Skeletal muscle satellite cell (primary cell): ENCODE measurements around the gene MAML2.
A peak's percentile ranks its signal among the peaks of the same experiment; 100 is the strongest.

Experiments used
- H3K27me3 ChIP-seq: 2 replicates; pipeline ENCODE4 v1.7.0; 2013; ENCODE audit warnings: low read length; ENCODE audit not compliant: control insufficient read depth, insufficient read depth
- H3K36me3 ChIP-seq: 2 replicates; pipeline ENCODE4 v1.7.0; 2013; ENCODE audit warnings: mild to moderate bottlenecking, control low read depth, low read length; ENCODE audit not compliant: insufficient read depth
- H3K4me1 ChIP-seq: 2 replicates; pipeline ENCODE4 v1.7.0; 2013; ENCODE audit warnings: low read length; ENCODE audit not compliant: control insufficient read depth, insufficient read depth
- H3K4me2 ChIP-seq: 2 replicates; pipeline ENCODE4 v1.7.0; 2013; ENCODE audit warnings: mild to moderate bottlenecking, low read length
- H3K4me3 ChIP-seq: 2 replicates; pipeline ENCODE4 v1.7.0; 2013; ENCODE audit warnings: low read length
- H3K9ac ChIP-seq: 2 replicates; pipeline ENCODE4 v1.7.0; 2013; ENCODE audit warnings: mild to moderate bottlenecking, low read depth, low read length, moderate library complexity
- H3K9me3 ChIP-seq: replicated peaks from 2 replicates; pipeline ENCODE4 v1.7.0; 2013; ENCODE audit warnings: mild to moderate bottlenecking, control low read depth, low read length

Gene MAML2

DNA sequence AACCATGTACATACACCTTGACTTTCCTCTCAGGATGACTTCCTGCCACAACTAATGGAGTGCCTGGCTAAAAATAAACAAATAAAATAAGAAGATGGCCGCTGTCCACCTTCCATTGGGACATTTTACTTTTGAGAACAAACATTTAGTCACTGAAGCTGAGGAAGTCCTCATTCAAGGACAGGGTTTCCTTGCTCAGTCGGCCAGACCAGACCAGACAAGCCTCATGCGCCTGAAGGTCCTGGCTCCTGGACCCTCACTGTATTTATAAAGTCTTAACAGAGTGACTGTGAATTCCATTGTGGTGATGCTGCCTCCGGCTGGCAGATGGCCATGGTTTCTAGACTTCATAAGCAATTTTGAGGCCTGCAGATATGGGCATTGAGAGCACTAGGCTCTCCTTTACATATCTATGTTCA is 114.5 kb downstream of the MAML2 start:
- H3K36me3 ChIP-seq = peaks cover 9% of the 10 kb centered on the region
- peak overlapping the region; percentile 56 for H3K4me2 ChIP-seq
- H3K4me1 ChIP-seq = peaks cover 40% of the 10 kb centered on the region
- peak overlapping the region; percentile 70 for H3K9ac ChIP-seq
- peak overlapping the region; percentile 3 for H3K4me3 ChIP-seq
- H3K9me3 ChIP-seq = no peaks in the 10 kb centered on the region
- no peaks in the 10 kb centered on the region for H3K27me3 ChIP-seq

DNA sequence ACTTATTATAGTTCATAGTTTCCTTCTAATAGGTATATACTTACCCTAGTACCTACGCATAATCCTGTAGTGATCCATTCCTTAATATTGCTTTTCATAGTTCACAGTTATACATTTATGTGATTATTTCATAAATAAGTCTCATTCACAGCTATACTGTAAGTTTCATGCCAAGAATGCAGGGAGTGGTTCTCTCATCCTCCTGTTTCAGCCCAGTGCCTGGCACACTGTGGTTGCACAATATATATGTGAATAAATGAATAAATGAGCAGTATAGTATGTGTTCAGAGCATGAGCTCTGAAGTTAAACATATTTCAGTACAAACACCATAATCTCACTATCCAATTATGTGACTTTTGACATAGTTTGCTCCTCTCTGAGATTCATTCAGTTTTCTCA is 115.8 kb downstream of the MAML2 start:
- Histone ChIP-seq H3K36me3 (peaks cover 9% of the 10 kb centered on the region), H3K4me2 (no peak overlapping the region), H3K4me3 (no peak overlapping the region), H3K27me3 (no peaks in the 10 kb centered on the region), H3K9ac (no peak overlapping the region), H3K4me1 (peaks cover 40% of the 10 kb centered on the region), H3K9me3 (no peaks in the 10 kb centered on the region)

GRCh38 chr11:96223083-96223482 is 119.9 kb downstream of the MAML2 start:
- Histone ChIP-seq H3K9me3 (no peaks in the 10 kb centered on the region), H3K27me3 (no peaks in the 10 kb centered on the region), H3K4me2 (no peak overlapping the region), H3K4me3 (no peak overlapping the region), H3K9ac (no peak overlapping the region), H3K4me1 (peaks cover 37% of the 10 kb centered on the region), H3K36me3 (peaks cover 3% of the 10 kb centered on the region)

GRCh38 chr11:96222102-96222501 is 120.9 kb downstream of the MAML2 start:
- no peaks in the 10 kb centered on the region for H3K9me3 ChIP-seq
- no peak overlapping the region for H3K4me2 ChIP-seq
- H3K4me1 ChIP-seq = peaks cover 29% of the 10 kb centered on the region
- no peak overlapping the region for H3K4me3 ChIP-seq
- peaks cover 3% of the 10 kb centered on the region for H3K36me3 ChIP-seq
- no peak overlapping the region for H3K9ac ChIP-seq
- H3K27me3 ChIP-seq = no peaks in the 10 kb centered on the region

GRCh38 chr11:96221244-96222070 is 121.5 kb downstream of the MAML2 start:
- H3K9ac ChIP-seq = no peak overlapping the region
- H3K36me3 ChIP-seq = peaks cover 3% of the 10 kb centered on the region
- H3K4me2 ChIP-seq = no peak overlapping the region
- peaks cover 31% of the 10 kb centered on the region for H3K4me1 ChIP-seq
- no peaks in the 10 kb centered on the region for H3K9me3 ChIP-seq
- H3K4me3 ChIP-seq = no peak overlapping the region
- no peaks in the 10 kb centered on the region for H3K27me3 ChIP-seq

DNA sequence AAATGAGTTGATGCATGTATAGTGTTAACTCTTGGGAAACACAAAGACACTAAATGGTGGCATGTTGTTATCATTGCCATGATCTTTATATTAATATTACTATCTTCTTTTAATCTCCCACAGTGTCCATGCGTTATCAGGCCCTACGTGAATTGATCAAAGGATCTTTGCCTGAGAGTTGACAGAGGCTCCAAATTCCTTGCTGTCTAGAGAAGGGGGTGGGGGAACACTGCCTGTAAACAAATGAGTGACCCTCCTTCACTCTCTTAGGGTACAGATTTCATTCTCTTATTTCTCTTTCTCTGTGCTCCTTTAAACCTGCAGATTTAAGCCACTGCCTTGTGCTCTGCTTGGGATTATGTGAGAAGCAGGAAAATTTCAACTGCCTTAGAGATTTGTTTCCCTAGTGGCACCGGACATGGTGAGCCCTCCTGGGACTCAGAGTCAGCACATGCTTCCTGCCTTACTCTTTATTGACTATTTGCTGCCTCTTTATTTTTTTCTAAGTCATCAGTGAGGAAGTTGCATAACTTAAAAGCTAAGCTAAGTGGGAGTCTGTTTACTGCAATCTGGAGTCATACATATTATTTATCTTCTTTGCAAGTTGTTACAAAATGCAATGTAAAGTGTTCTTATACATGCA is 122.9 kb downstream of the MAML2 start:
- H3K4me2 ChIP-seq = peak overlapping the region; percentile 55
- no peaks in the 10 kb centered on the region for H3K9me3 ChIP-seq
- H3K4me3 ChIP-seq = no peak overlapping the region
- H3K27me3 ChIP-seq = no peaks in the 10 kb centered on the region
- peaks cover 2% of the 10 kb centered on the region for H3K36me3 ChIP-seq
- peaks cover 44% of the 10 kb centered on the region for H3K4me1 ChIP-seq
- peak overlapping the region; percentile 10 for H3K9ac ChIP-seq

GRCh38 chr11:96218901-96219300 is 124.1 kb downstream of the MAML2 start:
- Histone ChIP-seq H3K4me3 (no peak overlapping the region), H3K9ac (no peak overlapping the region), H3K4me2 (no peak overlapping the region), H3K4me1 (peaks cover 56% of the 10 kb centered on the region), H3K27me3 (no peaks in the 10 kb centered on the region), H3K36me3 (no peaks in the 10 kb centered on the region), H3K9me3 (no peaks in the 10 kb centered on the region)

- no peaks in the 10 kb centered on the region for H3K36me3 ChIP-seq
- no peaks in the 10 kb centered on the region for H3K27me3 ChIP-seq
- no peak overlapping the region for H3K9ac ChIP-seq
- no peaks in the 10 kb centered on the region for H3K9me3 ChIP-seq
- H3K4me1 ChIP-seq = peaks cover 65% of the 10 kb centered on the region
- H3K4me3 ChIP-seq = no peak overlapping the region
- H3K4me2 ChIP-seq = no peak overlapping the region
Measured at GRCh38 chr11:96218006-96218405, 125.0 kb downstream of the MAML2 start.

DNA sequence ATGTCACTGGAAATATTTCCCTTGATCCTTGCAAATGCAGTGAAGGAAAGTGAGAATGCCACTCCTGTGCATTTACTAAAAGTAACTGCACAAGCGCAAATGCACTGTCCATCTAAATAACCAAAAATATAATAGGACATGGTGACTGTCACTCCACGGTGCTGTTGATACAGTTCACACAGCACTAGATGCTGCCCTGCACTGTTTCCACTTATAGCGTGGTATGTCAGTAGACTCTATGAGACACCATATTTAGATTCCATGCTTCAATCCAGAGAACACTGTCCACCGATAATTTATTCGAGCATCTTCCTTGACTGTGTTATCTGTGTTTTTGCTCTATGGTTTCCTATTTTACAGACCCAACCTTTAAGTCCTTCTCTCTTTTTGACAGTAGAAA is 125.8 kb downstream of the MAML2 start:
- Histone ChIP-seq H3K4me3 (no peak overlapping the region), H3K4me1 (peaks cover 73% of the 10 kb centered on the region), H3K27me3 (no peaks in the 10 kb centered on the region), H3K4me2 (no peak overlapping the region), H3K9ac (no peak overlapping the region), H3K36me3 (no peaks in the 10 kb centered on the region), H3K9me3 (no peaks in the 10 kb centered on the region)

DNA sequence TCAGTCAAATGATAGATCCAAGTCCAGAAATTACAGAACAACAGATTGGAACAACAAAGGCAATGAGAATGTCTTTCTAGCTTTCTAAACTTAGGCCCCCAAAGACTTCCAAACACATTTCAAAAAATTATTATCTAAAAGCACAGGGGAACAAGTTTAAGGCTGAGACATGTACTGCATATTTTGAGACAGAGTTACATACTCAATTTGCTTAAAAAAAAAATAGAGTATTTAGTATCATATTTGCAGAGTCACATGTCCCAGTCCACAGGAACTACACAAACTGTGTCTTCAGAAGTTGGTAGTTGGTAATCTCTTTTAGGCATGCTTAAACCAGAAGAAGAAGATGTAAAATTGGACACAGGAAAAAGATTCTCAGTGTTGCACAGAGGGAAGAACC is 127.2 kb downstream of the MAML2 start:
- H3K9ac ChIP-seq = peak overlapping the region; percentile 46
- H3K4me2 ChIP-seq = peak overlapping the region; percentile 61
- peak overlapping the region; percentile 35 for H3K4me3 ChIP-seq
- no peaks in the 10 kb centered on the region for H3K36me3 ChIP-seq
- no peaks in the 10 kb centered on the region for H3K27me3 ChIP-seq
- no peaks in the 10 kb centered on the region for H3K9me3 ChIP-seq
- H3K4me1 ChIP-seq = peaks cover 72% of the 10 kb centered on the region

GRCh38 chr11:96215110-96215782 is 127.7 kb downstream of the MAML2 start:
- peak overlapping the region; percentile 46 for H3K9ac ChIP-seq
- peak overlapping the region; percentile 61 for H3K4me2 ChIP-seq
- H3K9me3 ChIP-seq = no peaks in the 10 kb centered on the region
- H3K4me1 ChIP-seq = peaks cover 67% of the 10 kb centered on the region
- no peaks in the 10 kb centered on the region for H3K36me3 ChIP-seq
- peak overlapping the region; percentile 35 for H3K4me3 ChIP-seq
- H3K27me3 ChIP-seq = no peaks in the 10 kb centered on the region
